Brain microvascular endothelial cell (primary cell): ENCODE measurements around the gene ABHD3.
"Not testable (repeated sequence)": the region's sequence is repeated elsewhere in the genome, so short reads cannot be mapped to it uniquely, and the experiment has no call there.

ENCODE experiments used
- DNase-seq: peaks from one replicate; pipeline ENCODE4 v3.0.0-alpha.2; 2020
- H3K27ac ChIP-seq: fragments of 250-450 bp; sonication (Bioruptor Pico); 2 replicates; pipeline ENCODE4 v1.5.1; 2020; ENCODE audit warnings: mild to moderate bottlenecking, moderate library complexity
- H3K27me3 ChIP-seq: fragments of 250-450 bp; sonication (Bioruptor Pico); replicated peaks from 2 replicates; pipeline ENCODE4 v1.5.1; 2020; ENCODE audit warnings: mild to moderate bottlenecking
- H3K36me3 ChIP-seq: fragments of 250-450 bp; sonication (Bioruptor Pico); replicated peaks from 2 replicates; pipeline ENCODE4 v1.5.1; 2020; ENCODE audit warnings: mild to moderate bottlenecking
- H3K4me3 ChIP-seq: 2 replicates; pipeline ENCODE4 v1.5.1; 2011; ENCODE audit warnings: low read depth, mild to moderate bottlenecking, control low read depth, low read length, moderate library complexity
- CTCF ChIP-seq: IDR thresholded peaks from 2 replicates; pipeline ENCODE4 v1.5.1; 2011; ENCODE audit warnings: low read depth, mild to moderate bottlenecking, moderate library complexity, low read length, control low read depth, inconsistent platforms; ENCODE audit errors: missing control alignments
- in situ Hi-C: cut with HindIII; loops from 2 replicates; pipeline ENCODE4 v1.10.0; 2017; ENCODE audit warnings: low sequenced_read_pairs, low pct_ligation_motif_present

ABHD3 gene

DNA sequence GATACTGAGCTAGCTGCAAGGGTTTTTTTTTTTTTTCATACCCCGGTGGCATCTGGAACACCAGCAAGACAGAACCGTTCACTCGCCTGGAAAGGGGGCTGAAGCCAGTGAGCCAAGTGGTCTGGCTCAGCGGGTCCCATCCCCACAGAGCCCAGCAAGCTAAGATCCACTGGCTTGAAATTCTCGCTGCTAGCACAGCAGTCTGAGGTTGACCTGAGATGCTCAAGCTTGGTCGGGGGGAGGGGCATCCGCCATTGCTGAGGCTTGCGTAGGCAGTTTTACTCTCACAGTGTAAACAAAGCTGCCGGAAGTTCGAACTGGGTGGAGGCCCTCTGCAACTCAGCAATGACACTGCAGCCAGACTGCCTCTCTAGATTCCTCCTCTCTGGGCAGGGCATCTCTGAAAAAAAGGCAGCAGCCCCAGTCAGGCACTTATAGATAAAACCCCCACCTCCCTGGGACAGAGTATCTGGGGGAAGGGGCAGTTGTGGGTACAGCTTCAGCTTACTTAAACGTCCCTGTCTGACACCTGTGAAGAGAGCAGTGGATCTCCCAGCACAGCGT is 31.0 kb upstream of the ABHD3 start:
- DNase-seq, result peak; percentile 61
- in situ Hi-C loops, result no loop called here
- H3K4me3 ChIP-seq, result no peak overlapping the region
- no peaks in the 10 kb centered on the region for H3K36me3 ChIP-seq
- no peak overlapping the region for H3K27ac ChIP-seq
- no peaks in the 10 kb centered on the region for H3K27me3 ChIP-seq
- TF ChIP-seq CTCF, result no peak

DNA sequence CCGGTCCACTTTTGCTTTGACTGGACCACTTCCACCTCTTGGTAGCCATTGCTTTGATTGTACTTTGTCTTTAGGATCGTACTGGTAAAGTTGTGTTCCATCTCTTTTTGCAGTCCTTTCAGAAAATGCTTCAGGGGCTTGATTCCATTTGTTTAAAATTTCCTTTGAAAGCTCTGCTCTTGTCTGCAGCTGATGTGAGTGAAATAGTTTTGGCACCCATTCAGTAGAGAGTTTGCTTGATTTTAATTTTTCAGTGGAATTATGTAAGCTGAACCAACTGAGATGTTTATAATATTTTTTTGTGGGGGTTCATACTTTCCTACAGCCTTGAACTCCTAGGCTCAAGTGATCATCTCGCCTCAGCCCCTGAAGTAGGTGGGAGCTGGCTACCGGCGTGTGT is 28.4 kb upstream of the ABHD3 start:
- in situ Hi-C loops, result no loop called here
- no peaks in the 10 kb centered on the region for H3K27me3 ChIP-seq
- H3K4me3 ChIP-seq, result no peak overlapping the region
- H3K36me3 ChIP-seq, result no peaks in the 10 kb centered on the region
- H3K27ac ChIP-seq, result no peak overlapping the region
- TF ChIP-seq CTCF, result no peak
- DNase-seq, result no peak

DNA sequence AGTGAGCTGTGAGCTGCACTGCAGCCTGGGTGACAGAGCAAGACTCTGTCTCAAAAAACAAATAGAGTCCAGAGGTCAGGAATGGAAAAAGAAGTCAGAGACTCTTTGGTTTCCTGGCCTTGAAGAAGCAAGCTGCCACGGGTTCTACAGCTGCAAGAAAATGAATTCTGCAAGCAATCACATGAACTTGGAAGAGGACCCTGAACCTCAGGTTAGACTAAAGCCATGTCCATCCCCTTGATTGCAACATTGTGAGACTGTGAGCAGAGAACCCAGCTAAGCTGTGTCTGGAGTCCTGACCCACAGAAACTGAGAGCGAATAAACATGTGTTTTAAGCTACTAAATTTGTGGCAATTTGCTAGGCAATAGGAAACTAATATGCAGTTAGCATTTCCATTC is 23.1 kb upstream of the ABHD3 start:
- no peak for DNase-seq
- Histone ChIP-seq H3K36me3 (no peaks in the 10 kb centered on the region), H3K4me3 (no peak overlapping the region), H3K27me3 (no peaks in the 10 kb centered on the region), H3K27ac (no peak overlapping the region)
- in situ Hi-C loops, result no loop called here
- TF ChIP-seq CTCF, result no peak

- DNase-seq, result no peak
- in situ Hi-C loops, result no loop called here
- no peaks in the 10 kb centered on the region for H3K36me3 ChIP-seq
- TF ChIP-seq CTCF, result no peak
- H3K27me3 ChIP-seq, result no peaks in the 10 kb centered on the region
- no peak overlapping the region for H3K27ac ChIP-seq
- no peak overlapping the region for H3K4me3 ChIP-seq
Observed at GRCh38 chr18:21725201-21725600, 20.6 kb upstream of the ABHD3 start.

GRCh38 chr18:21722687-21723086 is 18.1 kb upstream of the ABHD3 start:
- Histone ChIP-seq H3K27me3 (no peaks in the 10 kb centered on the region), H3K36me3 (no peaks in the 10 kb centered on the region), H3K4me3 (no peak overlapping the region), H3K27ac (no peak overlapping the region)
- no peak for TF ChIP-seq CTCF
- in situ Hi-C loops, result no loop called here
- DNase-seq, result no peak

- no peak for DNase-seq
- Histone ChIP-seq H3K36me3 (no peaks in the 10 kb centered on the region), H3K4me3 (no peak overlapping the region), H3K27ac (no peak overlapping the region), H3K27me3 (no peaks in the 10 kb centered on the region)
- in situ Hi-C loops, result no loop called here
- no peak for TF ChIP-seq CTCF
Observed at GRCh38 chr18:21714474-21714873, 9.9 kb upstream of the ABHD3 start.

DNA sequence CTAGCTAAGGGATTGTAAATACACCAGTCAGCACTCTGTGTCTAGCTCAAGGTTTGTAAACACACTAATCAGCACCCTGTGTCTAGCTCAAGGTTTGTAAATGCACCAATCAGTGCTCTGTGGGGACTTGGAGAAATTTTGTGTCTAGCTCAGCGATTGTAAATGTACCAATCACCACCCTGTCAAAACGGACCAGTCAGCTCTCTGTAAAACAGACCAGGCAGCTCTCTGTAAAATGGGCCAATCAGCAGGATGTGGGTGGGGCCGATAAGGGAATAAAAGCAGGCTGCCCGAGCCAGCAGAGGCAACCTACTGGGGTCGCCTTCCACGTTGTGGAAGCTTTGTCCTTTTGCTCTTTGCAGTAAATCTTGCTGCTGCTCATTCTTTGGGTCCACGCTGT is 2.6 kb upstream of the ABHD3 start:
- H3K27me3 ChIP-seq, H3K36me3 ChIP-seq, DNase-seq, H3K4me3 ChIP-seq, H3K27ac ChIP-seq, in situ Hi-C loops: not testable (repeated sequence)
